Choroid plexus epithelial cell (primary cell): ENCODE results near the gene TMEM256.
A peak's percentile ranks its signal among the peaks of the same experiment; 100 is the strongest.

Source experiments
- DNase-seq: peaks from one replicate; pipeline ENCODE4 v3.0.0-alpha.2; 2010; ENCODE audit warnings: low read depth
- H3K4me3 ChIP-seq: 2 replicates; pipeline ENCODE4 v1.5.1; 2011; ENCODE audit warnings: low read depth, mild to moderate bottlenecking, control low read depth, low read length, moderate library complexity
- TF ChIP-seq, protein P1 (sequence below): conservative IDR thresholded peaks from 2 replicates; pipeline ENCODE4 v1.5.1; 2011; ENCODE audit warnings: low read depth, mild to moderate bottlenecking, control low read depth, inconsistent platforms, low read length, moderate library complexity

The TMEM256 gene

DNA sequence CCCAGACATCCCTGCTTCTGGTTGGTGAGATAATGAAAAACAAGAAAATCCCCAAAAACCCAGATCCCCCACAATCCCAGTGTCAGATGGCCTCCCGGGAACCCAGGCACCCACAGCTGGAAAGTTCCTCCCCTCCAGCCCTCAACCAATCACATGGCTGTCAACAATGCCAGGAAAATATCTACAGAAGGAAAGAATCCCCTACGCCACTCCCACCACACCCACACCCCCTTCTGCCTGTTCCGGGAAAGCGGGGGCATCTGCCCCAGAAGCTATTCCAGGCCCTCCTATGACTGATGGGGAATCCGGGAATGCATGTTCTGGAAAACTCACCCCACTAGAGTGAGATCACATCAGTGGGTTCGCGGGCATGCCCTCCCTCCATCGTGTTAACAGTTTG, 47.1 kb downstream of the TMEM256 start:
- no peak for DNase-seq
- no peak overlapping the region for H3K4me3 ChIP-seq
- TF ChIP-seq, protein P1, sequence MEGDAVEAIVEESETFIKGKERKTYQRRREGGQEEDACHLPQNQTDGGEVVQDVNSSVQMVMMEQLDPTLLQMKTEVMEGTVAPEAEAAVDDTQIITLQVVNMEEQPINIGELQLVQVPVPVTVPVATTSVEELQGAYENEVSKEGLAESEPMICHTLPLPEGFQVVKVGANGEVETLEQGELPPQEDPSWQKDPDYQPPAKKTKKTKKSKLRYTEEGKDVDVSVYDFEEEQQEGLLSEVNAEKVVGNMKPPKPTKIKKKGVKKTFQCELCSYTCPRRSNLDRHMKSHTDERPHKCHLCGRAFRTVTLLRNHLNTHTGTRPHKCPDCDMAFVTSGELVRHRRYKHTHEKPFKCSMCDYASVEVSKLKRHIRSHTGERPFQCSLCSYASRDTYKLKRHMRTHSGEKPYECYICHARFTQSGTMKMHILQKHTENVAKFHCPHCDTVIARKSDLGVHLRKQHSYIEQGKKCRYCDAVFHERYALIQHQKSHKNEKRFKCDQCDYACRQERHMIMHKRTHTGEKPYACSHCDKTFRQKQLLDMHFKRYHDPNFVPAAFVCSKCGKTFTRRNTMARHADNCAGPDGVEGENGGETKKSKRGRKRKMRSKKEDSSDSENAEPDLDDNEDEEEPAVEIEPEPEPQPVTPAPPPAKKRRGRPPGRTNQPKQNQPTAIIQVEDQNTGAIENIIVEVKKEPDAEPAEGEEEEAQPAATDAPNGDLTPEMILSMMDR = no peak

DNA sequence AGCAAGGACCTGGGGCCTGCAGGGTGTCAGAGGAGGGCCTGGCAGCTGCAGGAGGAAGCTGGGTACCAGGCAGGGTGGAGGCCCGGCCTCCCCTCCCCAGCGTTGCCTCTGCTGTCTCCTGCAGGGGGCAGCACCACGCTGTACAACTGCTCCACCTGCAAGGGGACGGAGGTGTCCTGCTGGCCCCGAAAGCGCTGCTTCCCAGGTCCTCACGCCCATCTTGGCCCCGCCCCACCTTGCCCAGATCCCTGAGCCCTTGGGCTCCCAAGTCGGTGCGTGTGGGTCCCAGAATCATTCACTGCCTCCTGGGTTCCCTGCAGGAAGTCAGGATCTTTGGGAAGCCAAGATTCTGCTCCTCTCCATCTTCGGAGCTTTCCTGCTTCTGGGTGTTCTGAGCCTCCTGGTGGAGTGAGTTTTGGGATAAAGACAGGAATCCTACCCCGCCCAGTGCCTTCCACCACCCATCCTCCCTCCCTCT, 47.8 kb downstream of the TMEM256 start:
- DNase-seq = peak; percentile 75
- H3K4me3 ChIP-seq = no peak overlapping the region
- TF ChIP-seq, protein P1 = peak; percentile 89

DNA sequence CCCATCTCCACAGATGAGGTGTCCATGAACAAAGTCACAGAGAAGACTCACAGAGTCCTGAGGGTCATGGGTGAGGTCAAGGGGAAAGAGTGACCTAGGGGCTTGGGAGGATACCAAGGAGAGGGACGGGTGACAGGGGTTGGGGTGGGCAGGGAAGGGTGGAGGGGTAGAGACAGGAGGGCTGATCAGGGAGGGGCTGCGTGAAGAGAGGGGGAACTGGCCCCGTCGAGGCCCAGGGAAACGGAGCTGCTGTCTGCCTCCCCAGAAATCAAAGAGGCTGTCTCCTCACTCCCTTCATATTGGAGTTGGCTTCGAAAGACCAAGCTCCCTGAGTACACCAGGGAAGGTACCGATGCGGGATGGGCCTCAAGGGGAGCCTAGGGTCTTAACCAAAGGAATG, 48.3 kb downstream of the TMEM256 start:
- TF ChIP-seq, protein P1 = no peak
- no peak overlapping the region for H3K4me3 ChIP-seq
- no peak for DNase-seq

GRCh38 chr17:7355053-7355452, 48.8 kb downstream of the TMEM256 start, which contains the start of gene TMEM95:
Gene TMEM95 (plus strand): TSS chr17:7355156. CDS start chr17:7355205, 49 bp downstream.
- TF ChIP-seq, protein P1 = no peak
- H3K4me3 ChIP-seq = no peak within 1 kb of the TSS
- no peak for DNase-seq

- DNase-seq = peak; percentile 47
- TF ChIP-seq, protein P1 = no peak
- H3K4me3 ChIP-seq = no peak overlapping the region
Measured at GRCh38 chr17:7354262-7354843, 49.5 kb downstream of the TMEM256 start.
